ENCODE data around the gene RFX1.

DNA sequence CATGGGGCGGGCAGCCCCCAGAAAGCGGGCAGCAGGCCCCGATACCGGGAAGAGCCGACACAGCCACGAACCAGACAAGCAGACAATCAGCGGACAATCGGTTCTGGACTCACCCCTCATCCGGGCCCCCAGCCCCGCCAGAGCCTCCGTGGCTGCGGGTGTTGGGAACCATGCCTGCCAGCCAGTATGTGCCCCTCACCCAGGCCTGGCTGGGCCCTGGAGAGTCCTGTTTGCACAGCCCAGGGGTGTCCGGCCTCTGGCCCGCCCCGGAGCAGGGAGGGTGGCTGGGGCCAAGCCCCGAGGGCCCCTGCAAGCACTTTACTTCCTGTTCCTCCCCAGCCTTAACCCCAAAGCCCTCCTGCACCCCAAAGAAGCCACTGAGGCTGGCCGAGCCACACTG lies 75.7 kb downstream of the RFX1 start:
- TF ChIP-seq, protein P1, sequence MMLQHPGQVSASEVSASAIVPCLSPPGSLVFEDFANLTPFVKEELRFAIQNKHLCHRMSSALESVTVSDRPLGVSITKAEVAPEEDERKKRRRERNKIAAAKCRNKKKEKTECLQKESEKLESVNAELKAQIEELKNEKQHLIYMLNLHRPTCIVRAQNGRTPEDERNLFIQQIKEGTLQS (IDR thresholded peaks at IDR 0.05) = no peak
- TF ChIP-seq, protein P2, sequence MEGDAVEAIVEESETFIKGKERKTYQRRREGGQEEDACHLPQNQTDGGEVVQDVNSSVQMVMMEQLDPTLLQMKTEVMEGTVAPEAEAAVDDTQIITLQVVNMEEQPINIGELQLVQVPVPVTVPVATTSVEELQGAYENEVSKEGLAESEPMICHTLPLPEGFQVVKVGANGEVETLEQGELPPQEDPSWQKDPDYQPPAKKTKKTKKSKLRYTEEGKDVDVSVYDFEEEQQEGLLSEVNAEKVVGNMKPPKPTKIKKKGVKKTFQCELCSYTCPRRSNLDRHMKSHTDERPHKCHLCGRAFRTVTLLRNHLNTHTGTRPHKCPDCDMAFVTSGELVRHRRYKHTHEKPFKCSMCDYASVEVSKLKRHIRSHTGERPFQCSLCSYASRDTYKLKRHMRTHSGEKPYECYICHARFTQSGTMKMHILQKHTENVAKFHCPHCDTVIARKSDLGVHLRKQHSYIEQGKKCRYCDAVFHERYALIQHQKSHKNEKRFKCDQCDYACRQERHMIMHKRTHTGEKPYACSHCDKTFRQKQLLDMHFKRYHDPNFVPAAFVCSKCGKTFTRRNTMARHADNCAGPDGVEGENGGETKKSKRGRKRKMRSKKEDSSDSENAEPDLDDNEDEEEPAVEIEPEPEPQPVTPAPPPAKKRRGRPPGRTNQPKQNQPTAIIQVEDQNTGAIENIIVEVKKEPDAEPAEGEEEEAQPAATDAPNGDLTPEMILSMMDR (IDR thresholded peaks at IDR 0.05; ENCODE audit: low read depth, low read length, missing input control) = no peak
- TF ChIP-seq TAF1 (conservative IDR thresholded peaks at IDR 0.05) (no peak), GABPA (IDR thresholded peaks at IDR 0.05 in 1 of 2, conservative IDR thresholded peaks at IDR 0.05 in 1 of 2) (no peak), EGR1 (IDR thresholded peaks at IDR 0.05; ENCODE audit: low read depth in 2 of 2) (no peak), JUND (IDR thresholded peaks at IDR 0.05) (no peak), FOXA1 (IDR thresholded peaks at IDR 0.05) (no peak), SP1 (IDR thresholded peaks at IDR 0.05) (no peak)
- TF ChIP-seq, protein P3, sequence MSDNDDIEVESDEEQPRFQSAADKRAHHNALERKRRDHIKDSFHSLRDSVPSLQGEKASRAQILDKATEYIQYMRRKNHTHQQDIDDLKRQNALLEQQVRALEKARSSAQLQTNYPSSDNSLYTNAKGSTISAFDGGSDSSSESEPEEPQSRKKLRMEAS (IDR thresholded peaks at IDR 0.05) = no peak

Data from liver (tissue), 3 donors.